ENCODE results near the gene PSMA6. TPM values are rescaled to one million over a fixed set of nuclear protein-coding genes. Genes with fewer than 3 reads are reported as not detected.

The PSMA6 gene
- total and polyA plus RNA-seq, 10 of the 15 experiments (the other 5 are each of a cell fraction or from before 2014, with no cell fraction given): 267 to 1,363 (median 402) TPM

DNA sequence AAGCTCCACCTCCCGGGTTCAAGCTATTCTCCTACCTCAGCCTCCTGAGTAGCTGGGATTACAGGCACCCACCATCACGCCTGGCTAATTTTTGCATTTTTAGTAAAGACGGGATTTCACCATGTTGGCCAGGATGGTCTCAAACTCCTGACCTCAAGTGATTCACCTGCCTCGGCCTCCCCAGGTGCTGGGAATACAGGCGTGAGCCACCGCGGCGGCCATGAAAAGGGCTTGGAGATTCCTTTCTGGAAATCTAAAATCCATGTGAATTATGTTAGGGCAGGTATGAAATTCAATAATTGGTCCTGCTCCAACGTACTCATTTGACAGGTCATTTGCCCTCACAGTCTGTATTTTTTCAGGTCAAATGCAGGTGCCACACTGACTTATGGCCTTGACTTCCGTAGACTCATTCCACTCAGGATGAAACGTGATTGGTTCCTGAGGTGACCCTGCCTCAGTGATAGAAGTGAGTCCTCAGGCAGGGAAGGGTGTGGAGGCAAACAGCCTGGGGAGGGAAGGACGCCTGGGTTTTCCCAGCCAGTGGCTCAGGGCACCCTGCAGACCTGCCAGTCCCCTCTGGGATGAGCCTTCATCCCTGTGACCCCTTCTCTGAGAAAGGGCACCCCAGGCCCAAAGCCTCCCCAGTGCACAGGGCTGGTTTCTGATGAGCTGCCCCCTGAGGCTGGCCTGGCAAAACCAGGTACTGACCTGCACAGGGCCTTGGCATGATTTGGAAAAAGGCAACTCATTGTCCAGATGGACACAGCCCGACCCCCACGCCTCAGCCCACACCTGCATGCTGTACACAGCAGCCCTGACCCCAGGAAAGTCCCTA lies 48.7 kb downstream of the PSMA6 start (continued):
- TF ChIP-seq, protein P1, sequence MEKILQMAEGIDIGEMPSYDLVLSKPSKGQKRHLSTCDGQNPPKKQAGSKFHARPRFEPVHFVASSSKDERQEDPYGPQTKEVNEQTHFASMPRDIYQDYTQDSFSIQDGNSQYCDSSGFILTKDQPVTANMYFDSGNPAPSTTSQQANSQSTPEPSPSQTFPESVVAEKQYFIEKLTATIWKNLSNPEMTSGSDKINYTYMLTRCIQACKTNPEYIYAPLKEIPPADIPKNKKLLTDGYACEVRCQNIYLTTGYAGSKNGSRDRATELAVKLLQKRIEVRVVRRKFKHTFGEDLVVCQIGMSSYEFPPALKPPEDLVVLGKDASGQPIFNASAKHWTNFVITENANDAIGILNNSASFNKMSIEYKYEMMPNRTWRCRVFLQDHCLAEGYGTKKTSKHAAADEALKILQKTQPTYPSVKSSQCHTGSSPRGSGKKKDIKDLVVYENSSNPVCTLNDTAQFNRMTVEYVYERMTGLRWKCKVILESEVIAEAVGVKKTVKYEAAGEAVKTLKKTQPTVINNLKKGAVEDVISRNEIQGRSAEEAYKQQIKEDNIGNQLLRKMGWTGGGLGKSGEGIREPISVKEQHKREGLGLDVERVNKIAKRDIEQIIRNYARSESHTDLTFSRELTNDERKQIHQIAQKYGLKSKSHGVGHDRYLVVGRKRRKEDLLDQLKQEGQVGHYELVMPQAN (conservative IDR thresholded peaks at IDR 0.05): no peak
- TF ChIP-seq BACH1 (IDR thresholded peaks at IDR 0.05; ENCODE audit: borderline replicate concordance): no peak

DNA sequence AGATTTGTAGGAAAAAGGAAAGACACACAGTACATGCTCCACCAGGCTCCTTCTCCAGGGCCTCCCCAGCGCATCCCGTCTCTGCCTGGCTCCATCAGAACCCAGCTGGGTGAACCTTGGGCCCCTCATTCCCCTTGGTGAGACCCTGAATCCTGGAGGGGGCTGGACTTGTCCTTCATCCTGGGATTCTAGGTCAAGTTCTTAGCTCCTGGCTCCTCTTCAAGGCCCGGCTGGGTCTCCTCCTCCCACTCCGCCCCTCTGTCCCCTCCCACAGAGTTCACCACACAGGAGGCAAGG lies 49.2 kb downstream of the PSMA6 start:
- in situ Hi-C loops (cut with MboI): no loop called here
- ChIA-PET CTCF (interaction anchor here (1.5 kb wide), 1 partner anchor 9 kb away, joined by 3 read pairs; no protein-coding TSS in a partner anchor), RAD21 (ENCODE audit: unreplicated experiment) (no interaction called here), SMC1A (ENCODE audit: uncharacterized antibody, unreplicated experiment) (no interaction called here), POLR2A (no interaction called here)
- WGBS (ENCODE audit: insufficient coverage, insufficient replicate concordance, low lambda C conversion rate, missing lambda C conversion rate): 59% methylated on average over 4 of the region's 4 CpGs
- Histone ChIP-seq H3K4me3 (no peak overlapping the region), H3K27ac (ENCODE audit: control insufficient read depth, insufficient read depth) (no peak overlapping the region), H3K4me2 (ENCODE audit: control insufficient read depth, insufficient read depth) (no peak overlapping the region), H3K4me1 (ENCODE audit: control insufficient read depth, insufficient read depth, low read length) (peaks cover 13% of the 10 kb centered on the region), H2AFZ (ENCODE audit: control insufficient read depth, low read depth, low read length) (0 out of 2 replicates have a peak overlapping the region, but pooled peaks have one; percentile 16), H3K27me3 (replicated peaks in 1 of 2; ENCODE audit: control insufficient read depth in 2 of 2, insufficient read depth in 2 of 2, low read length in 1 of 2) (no peaks in the 10 kb centered on the region), H3K9me3 (replicated peaks; ENCODE audit: control insufficient read depth, insufficient read depth, low read length) (no peaks in the 10 kb centered on the region), H3K79me2 (ENCODE audit: control insufficient read depth, insufficient read depth, low read length) (no peaks in the 10 kb centered on the region), H4K20me1 (ENCODE audit: control insufficient read depth, insufficient read depth) (no peaks in the 10 kb centered on the region), H3K9ac (ENCODE audit: control insufficient read depth, insufficient read depth, low read length) (no peak overlapping the region), H3K36me3 (ENCODE audit: control insufficient read depth in 2 of 2, insufficient read depth in 2 of 2, low read length in 1 of 2) (no peaks in the 10 kb centered on the region)
- no peak for ATAC-seq
- BruUV-seq (replicated peaks): no TSS peak
- no peak for FAIRE-seq
- DNase-seq (ENCODE audit: low read depth, low spot score): no peak
- intact Hi-C loops (cut with micrococcal nuclease; ENCODE audit: unreplicated experiment): no loop called here
- TF ChIP-seq JUNB (IDR thresholded peaks at IDR 0.05): no peak
- TF ChIP-seq, protein P2, sequence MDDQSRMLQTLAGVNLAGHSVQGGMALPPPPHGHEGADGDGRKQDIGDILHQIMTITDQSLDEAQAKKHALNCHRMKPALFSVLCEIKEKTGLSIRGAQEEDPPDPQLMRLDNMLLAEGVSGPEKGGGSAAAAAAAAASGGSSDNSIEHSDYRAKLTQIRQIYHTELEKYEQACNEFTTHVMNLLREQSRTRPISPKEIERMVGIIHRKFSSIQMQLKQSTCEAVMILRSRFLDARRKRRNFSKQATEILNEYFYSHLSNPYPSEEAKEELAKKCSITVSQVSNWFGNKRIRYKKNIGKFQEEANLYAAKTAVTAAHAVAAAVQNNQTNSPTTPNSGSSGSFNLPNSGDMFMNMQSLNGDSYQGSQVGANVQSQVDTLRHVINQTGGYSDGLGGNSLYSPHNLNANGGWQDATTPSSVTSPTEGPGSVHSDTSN (IDR thresholded peaks at IDR 0.05; ENCODE audit: insufficient replicate concordance, low read depth, low read length): no peak
- TF ChIP-seq, protein P3, sequence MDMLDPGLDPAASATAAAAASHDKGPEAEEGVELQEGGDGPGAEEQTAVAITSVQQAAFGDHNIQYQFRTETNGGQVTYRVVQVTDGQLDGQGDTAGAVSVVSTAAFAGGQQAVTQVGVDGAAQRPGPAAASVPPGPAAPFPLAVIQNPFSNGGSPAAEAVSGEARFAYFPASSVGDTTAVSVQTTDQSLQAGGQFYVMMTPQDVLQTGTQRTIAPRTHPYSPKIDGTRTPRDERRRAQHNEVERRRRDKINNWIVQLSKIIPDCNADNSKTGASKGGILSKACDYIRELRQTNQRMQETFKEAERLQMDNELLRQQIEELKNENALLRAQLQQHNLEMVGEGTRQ (IDR thresholded peaks at IDR 0.05; ENCODE audit: borderline replicate concordance, low read depth, low read length): no peak
- TF ChIP-seq NBN (IDR thresholded peaks at IDR 0.05): no peak
- TF ChIP-seq, protein P4, sequence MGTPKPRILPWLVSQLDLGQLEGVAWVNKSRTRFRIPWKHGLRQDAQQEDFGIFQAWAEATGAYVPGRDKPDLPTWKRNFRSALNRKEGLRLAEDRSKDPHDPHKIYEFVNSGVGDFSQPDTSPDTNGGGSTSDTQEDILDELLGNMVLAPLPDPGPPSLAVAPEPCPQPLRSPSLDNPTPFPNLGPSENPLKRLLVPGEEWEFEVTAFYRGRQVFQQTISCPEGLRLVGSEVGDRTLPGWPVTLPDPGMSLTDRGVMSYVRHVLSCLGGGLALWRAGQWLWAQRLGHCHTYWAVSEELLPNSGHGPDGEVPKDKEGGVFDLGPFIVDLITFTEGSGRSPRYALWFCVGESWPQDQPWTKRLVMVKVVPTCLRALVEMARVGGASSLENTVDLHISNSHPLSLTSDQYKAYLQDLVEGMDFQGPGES (IDR thresholded peaks at IDR 0.05): no peak
- TF ChIP-seq SPI1 (IDR thresholded peaks at IDR 0.05; ENCODE audit: borderline replicate concordance, insufficient read depth, low read depth, low read length): no peak
- no peak for TF ChIP-seq TCF3 (IDR thresholded peaks at IDR 0.05; ENCODE audit: borderline replicate concordance, insufficient read depth, low read depth, low read length)
- TF ChIP-seq HCFC1 (IDR thresholded peaks at IDR 0.05; ENCODE audit: low read length): no peak
- no peak for TF ChIP-seq KAT2A (conservative IDR thresholded peaks at IDR 0.05; ENCODE audit: control insufficient read depth, low read depth, low read length)
- TF ChIP-seq PAX8 (IDR thresholded peaks at IDR 0.05): no peak
- no peak for TF ChIP-seq SREBF1 (IDR thresholded peaks at IDR 0.05; ENCODE audit: low read length)
- TF ChIP-seq, protein P5, sequence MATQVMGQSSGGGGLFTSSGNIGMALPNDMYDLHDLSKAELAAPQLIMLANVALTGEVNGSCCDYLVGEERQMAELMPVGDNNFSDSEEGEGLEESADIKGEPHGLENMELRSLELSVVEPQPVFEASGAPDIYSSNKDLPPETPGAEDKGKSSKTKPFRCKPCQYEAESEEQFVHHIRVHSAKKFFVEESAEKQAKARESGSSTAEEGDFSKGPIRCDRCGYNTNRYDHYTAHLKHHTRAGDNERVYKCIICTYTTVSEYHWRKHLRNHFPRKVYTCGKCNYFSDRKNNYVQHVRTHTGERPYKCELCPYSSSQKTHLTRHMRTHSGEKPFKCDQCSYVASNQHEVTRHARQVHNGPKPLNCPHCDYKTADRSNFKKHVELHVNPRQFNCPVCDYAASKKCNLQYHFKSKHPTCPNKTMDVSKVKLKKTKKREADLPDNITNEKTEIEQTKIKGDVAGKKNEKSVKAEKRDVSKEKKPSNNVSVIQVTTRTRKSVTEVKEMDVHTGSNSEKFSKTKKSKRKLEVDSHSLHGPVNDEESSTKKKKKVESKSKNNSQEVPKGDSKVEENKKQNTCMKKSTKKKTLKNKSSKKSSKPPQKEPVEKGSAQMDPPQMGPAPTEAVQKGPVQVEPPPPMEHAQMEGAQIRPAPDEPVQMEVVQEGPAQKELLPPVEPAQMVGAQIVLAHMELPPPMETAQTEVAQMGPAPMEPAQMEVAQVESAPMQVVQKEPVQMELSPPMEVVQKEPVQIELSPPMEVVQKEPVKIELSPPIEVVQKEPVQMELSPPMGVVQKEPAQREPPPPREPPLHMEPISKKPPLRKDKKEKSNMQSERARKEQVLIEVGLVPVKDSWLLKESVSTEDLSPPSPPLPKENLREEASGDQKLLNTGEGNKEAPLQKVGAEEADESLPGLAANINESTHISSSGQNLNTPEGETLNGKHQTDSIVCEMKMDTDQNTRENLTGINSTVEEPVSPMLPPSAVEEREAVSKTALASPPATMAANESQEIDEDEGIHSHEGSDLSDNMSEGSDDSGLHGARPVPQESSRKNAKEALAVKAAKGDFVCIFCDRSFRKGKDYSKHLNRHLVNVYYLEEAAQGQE (IDR thresholded peaks at IDR 0.05; ENCODE audit: low read depth, low read length): no peak

Measured in GM12878 (cell line).